Astrocyte of the cerebellum (primary cell): ENCODE measurements around the gene MTHFD2L.

Experiments
- DNase-seq: peaks from one replicate; pipeline ENCODE4 v3.0.0-alpha.2; 2011; ENCODE audit warnings: low read depth
- H3K4me3 ChIP-seq: 2 replicates; pipeline ENCODE4 v1.5.1; 2011; ENCODE audit warnings: mild to moderate bottlenecking, low read depth, low read length, moderate library complexity
- CTCF ChIP-seq: IDR thresholded peaks from 2 replicates; pipeline ENCODE4 v1.5.1; 2012; ENCODE audit warnings: low read length, low read depth, moderate library complexity, mild to moderate bottlenecking; ENCODE audit errors: missing control alignments
- in situ Hi-C: cut with HindIII; loops from 2 replicates; pipeline ENCODE4 v1.10.0; 2017; ENCODE audit warnings: low sequenced_read_pairs

The MTHFD2L gene

GRCh38 chr4:74230902-74231499 is 73.1 kb downstream of the MTHFD2L start:
- DNase-seq = no peak
- no peak for TF ChIP-seq CTCF
- in situ Hi-C loops = no loop called here
- no peak overlapping the region for H3K4me3 ChIP-seq

GRCh38 chr4:74235135-74235534 is 77.2 kb downstream of the MTHFD2L start:
- in situ Hi-C loops = no loop called here
- no peak overlapping the region for H3K4me3 ChIP-seq
- DNase-seq = no peak
- no peak for TF ChIP-seq CTCF

- in situ Hi-C loops = no loop called here
- DNase-seq = no peak
- no peak overlapping the region for H3K4me3 ChIP-seq
- no peak for TF ChIP-seq CTCF
Observed at GRCh38 chr4:74237425-74237966, 79.6 kb downstream of the MTHFD2L start.

- no peak for DNase-seq
- in situ Hi-C loops = loop anchor here (5.0 kb wide), 1 partner anchor 57 kb away; no protein-coding TSS in a partner anchor
- TF ChIP-seq CTCF = no peak
- H3K4me3 ChIP-seq = no peak overlapping the region
Observed at GRCh38 chr4:74244049-74244448, 86.1 kb downstream of the MTHFD2L start.

- H3K4me3 ChIP-seq = no peak overlapping the region
- no peak for TF ChIP-seq CTCF
- DNase-seq = no peak
- in situ Hi-C loops = no loop called here
Observed at GRCh38 chr4:74252933-74253332, 95.0 kb downstream of the MTHFD2L start.

- TF ChIP-seq CTCF = no peak
- in situ Hi-C loops = no loop called here
- H3K4me3 ChIP-seq = no peak overlapping the region
- DNase-seq = no peak
Observed at GRCh38 chr4:74254386-74254785, 96.5 kb downstream of the MTHFD2L start.
